HepG2 (cell line): ENCODE data around the gene GORASP2. TPM values are rescaled to one million over a fixed set of nuclear protein-coding genes. Genes with fewer than 3 reads are reported as not detected.

Source experiments
- ATAC-seq: fragments of 200-7000 bp; cut with Tn5 transposase; 3 replicates; pipeline ENCODE4 v1.9.1; 2020; ENCODE audit warnings: mild to moderate bottlenecking, moderate library complexity
- BruUV-seq: library from RNA; stranded (reverse); fragments of 400-500 nt; replicated peaks from 2 replicates; lab custom pipeline; 2021; lab: Mats Ljungman, UMichigan
- CTCF ChIA-PET: fragments of 300-600 bp; formaldehyde crosslinking; extraction: SDS; loops from one replicate; lab custom pipeline; 2021; ENCODE audit warnings: low total read pairs, inconsistent platforms, low intra/inter-chr PET ratio; lab: Yijun Ruan, JAX
- POLR2A ChIA-PET: fragments of 350-600 bp; sonication (Branson Sonifier 250); formaldehyde crosslinking; loops from one replicate; lab custom pipeline; 2020; ENCODE audit warnings: antibody characterized with exemption, inconsistent platforms; lab: Yijun Ruan, JAX
- DNase-seq: peaks from one replicate; pipeline ENCODE4 v3.0.0-alpha.2; 2015; ENCODE audit warnings: low spot score
- FAIRE-seq: peaks from 3 replicates; lab custom pipeline; 2011; peaks lifted over from hg19 to GRCh38; lab: Jason Lieb, UNC
- H2AFZ ChIP-seq: one replicate; pipeline ENCODE4 v1.6.1; 2011; ENCODE audit warnings: low read length, inconsistent platforms
- H3K27ac ChIP-seq: fragments of 300-600 bp; 3 replicates; pipeline ENCODE4 v1.8.0; 2011; ENCODE audit warnings: mixed run types, mild to moderate bottlenecking, mixed read lengths, low read length, inconsistent platforms; ENCODE audit not compliant: insufficient read depth; ENCODE audit errors: extremely low read length
- H3K27me3 ChIP-seq, 2 experiments: fragments of 200-600 bp in 1 of 2; 2 replicates in 1 of 2; 3 replicates in 1 of 2; pipeline versions ENCODE4 v1.6.0 to v1.8.0; 2011; ENCODE audit warnings: low read length in 2 of 2, mild to moderate bottlenecking in 2 of 2, moderate library complexity in 2 of 2, inconsistent platforms in 1 of 2; ENCODE audit not compliant: insufficient read depth in 2 of 2, control insufficient read depth in 1 of 2
- H3K36me3 ChIP-seq, 2 experiments: fragments of 200-600 bp in 1 of 2; replicated peaks in 1 of 2; 2 replicates in 1 of 2; 3 replicates in 1 of 2; pipeline versions ENCODE4 v1.5.1 to v1.8.0; 2011; ENCODE audit warnings: low read length in 2 of 2, inconsistent platforms in 1 of 2; ENCODE audit not compliant: insufficient read depth in 2 of 2, control insufficient read depth in 1 of 2
- H3K4me1 ChIP-seq: 2 replicates; pipeline ENCODE4 v1.5.1; 2012; ENCODE audit warnings: low read length, inconsistent platforms; ENCODE audit not compliant: insufficient read depth
- H3K4me2 ChIP-seq: 2 replicates; pipeline ENCODE4 v1.6.0; 2011; ENCODE audit warnings: low read depth, low read length, inconsistent platforms
- H3K4me3 ChIP-seq, 3 experiments: fragments of 200-600 bp in 1 of 3; sonication (generic), shearing (Covaris generic) in 1 of 3; replicated peaks in 1 of 3; 2 replicates each; pipeline ENCODE4 v1.5.1; 2011 to 2016; ENCODE audit warnings: low read length in 3 of 3, inconsistent platforms in 2 of 3, low read depth in 2 of 3, mild to moderate bottlenecking in 2 of 3, control low read depth in 1 of 3, mixed read lengths in 1 of 3; ENCODE audit not compliant: insufficient read depth in 1 of 3
- H3K79me2 ChIP-seq: one replicate; pipeline ENCODE4 v1.6.1; 2011; ENCODE audit warnings: low read length, inconsistent platforms; ENCODE audit not compliant: insufficient read depth
- H3K9ac ChIP-seq: 2 replicates; pipeline ENCODE4 v1.6.0; 2011; ENCODE audit warnings: mild to moderate bottlenecking, low read depth, low read length, inconsistent platforms; ENCODE audit not compliant: insufficient read depth
- H3K9me3 ChIP-seq: 2 replicates; pipeline ENCODE4 v1.5.1; 2012; ENCODE audit warnings: mild to moderate bottlenecking, low read length
- H4K20me1 ChIP-seq: 2 replicates; pipeline ENCODE4 v1.6.0; 2011; ENCODE audit warnings: inconsistent platforms, mild to moderate bottlenecking, low read length, moderate library complexity; ENCODE audit not compliant: insufficient read depth
- ARID3A ChIP-seq: IDR thresholded peaks from 2 replicates; pipeline ENCODE4 v1.6.1; 2012; ENCODE audit warnings: low read depth, low read length, improper control_type of control experiment
- CCDC6 ChIP-seq: sonication (generic); formaldehyde crosslinking; IDR thresholded peaks from 2 replicates; pipeline ENCODE4 v1.8.1; 2022; ENCODE audit warnings: mild to moderate bottlenecking, missing genetic modification reagents, moderate library complexity
- HNRNPK ChIP-seq: fragments of 200-400 bp; formaldehyde crosslinking; IDR thresholded peaks from 2 replicates; pipeline ENCODE4 v1.6.1; 2018; ENCODE audit warnings: low read length, low read depth, moderate library complexity, mild to moderate bottlenecking; ENCODE audit not compliant: poor library complexity, severe bottlenecking
- ISX ChIP-seq: sonication (generic); formaldehyde crosslinking; conservative IDR thresholded peaks from 2 replicates; pipeline ENCODE4 v1.5.0; 2020; ENCODE audit warnings: missing genetic modification reagents
- MYC ChIP-seq: sonication (generic); formaldehyde crosslinking; IDR thresholded peaks from 2 replicates; pipeline ENCODE4 v1.9.0; 2021; ENCODE audit warnings: missing genetic modification reagents, borderline replicate concordance
- NBN ChIP-seq: fragments of 450-650 bp; conservative IDR thresholded peaks from 2 replicates; pipeline ENCODE4 v1.6.1; 2017
- PCBP1 ChIP-seq: fragments of 200-400 bp; formaldehyde crosslinking; IDR thresholded peaks from 2 replicates; pipeline ENCODE4 v1.6.1; 2017; ENCODE audit warnings: mild to moderate bottlenecking, low read depth, low read length, borderline replicate concordance
- PCBP2 ChIP-seq: fragments of 200-400 bp; formaldehyde crosslinking; optimal IDR thresholded peaks from 2 replicates; pipeline ENCODE3; 2018; ENCODE audit warnings: low read length, low read depth; ENCODE audit not compliant: poor library complexity, severe bottlenecking
- PITX1 ChIP-seq: sonication (generic); formaldehyde crosslinking; IDR thresholded peaks from 2 replicates; pipeline ENCODE4 v1.5.1; 2020; ENCODE audit warnings: mild to moderate bottlenecking, missing genetic modification reagents
- SAP130 ChIP-seq: IDR thresholded peaks from 2 replicates; pipeline ENCODE4 v1.6.1; 2016; ENCODE audit warnings: low read depth
- ZC3H13 ChIP-seq: sonication (generic); formaldehyde crosslinking; IDR thresholded peaks from 2 replicates; pipeline ENCODE4 v1.8.1; 2023; ENCODE audit warnings: mild to moderate bottlenecking, missing genetic modification reagents, moderate library complexity
- ZNF543 ChIP-seq: sonication (generic); formaldehyde crosslinking; IDR thresholded peaks from 2 replicates; pipeline ENCODE4 v1.4.0; 2020; ENCODE audit warnings: mild to moderate bottlenecking, missing genetic modification reagents
- ZNF780A ChIP-seq: sonication (generic); formaldehyde crosslinking; IDR thresholded peaks from 2 replicates; pipeline ENCODE4 v1.8.0; 2022; ENCODE audit warnings: mild to moderate bottlenecking, missing genetic modification reagents, moderate library complexity
- WGBS: methylation state at CpG from one replicate; pipeline ENCODE4 v1.1.6; 2017; ENCODE audit warnings: low lambda C conversion rate; 5-methylcytosine and 5-hydroxymethylcytosine counted together
- in situ Hi-C: cut with HindIII; loops from 2 replicates; pipeline ENCODE4 v1.10.0; 2017; ENCODE audit warnings: low pct_unique_long_range_greater_than_20kb; ENCODE audit not compliant: extremely low pct_ligation_motif_present
- intact Hi-C: fragments of 100-400 bp; cut with micrococcal nuclease; formaldehyde crosslinking; loops from one replicate; pipeline ENCODE4 v1.10.0; 2022; ENCODE audit not compliant: unreplicated experiment
- polyA plus RNA-seq, 8 experiments: library from polyadenylated mRNA; depleted of rRNA in 3 of 8; stranded (reverse) in 7 of 8; unstranded in 1 of 8; fragments of >200 nt; fragmentation: Illumina TruSeq in 4 of 8; extraction: Trizol in 4 of 8; gene quantifications; 2 replicates each; pipeline versions ENCODE4 v1.2.1 to v1.2.3, GENCODE V29; 2011 to 2016; ENCODE audit warnings: low read depth in 4 of 8, missing spikeins in 1 of 8, mixed read lengths in 1 of 8; ENCODE audit not compliant: insufficient read depth in 1 of 8
- total RNA-seq, 5 experiments: library from RNA; depleted of rRNA; stranded (reverse); fragments of >200 nt; fragmentation: Illumina TruSeq; extraction: Trizol; gene quantifications; 2 replicates each; pipeline ENCODE4 v1.2.3, GENCODE V29; 2016; ENCODE audit warnings: low read depth in 1 of 5
- TF ChIP-seq, protein P1 (sequence below): sonication (generic); formaldehyde crosslinking; conservative IDR thresholded peaks from 2 replicates; pipeline ENCODE4 v1.8.0; 2022; ENCODE audit warnings: missing genetic modification reagents

Gene GORASP2
- total and polyA plus RNA-seq, 2 of the 13 experiments (the other 11 are each of a cell fraction or from before 2014, with no cell fraction given): 103 to 239 TPM

DNA sequence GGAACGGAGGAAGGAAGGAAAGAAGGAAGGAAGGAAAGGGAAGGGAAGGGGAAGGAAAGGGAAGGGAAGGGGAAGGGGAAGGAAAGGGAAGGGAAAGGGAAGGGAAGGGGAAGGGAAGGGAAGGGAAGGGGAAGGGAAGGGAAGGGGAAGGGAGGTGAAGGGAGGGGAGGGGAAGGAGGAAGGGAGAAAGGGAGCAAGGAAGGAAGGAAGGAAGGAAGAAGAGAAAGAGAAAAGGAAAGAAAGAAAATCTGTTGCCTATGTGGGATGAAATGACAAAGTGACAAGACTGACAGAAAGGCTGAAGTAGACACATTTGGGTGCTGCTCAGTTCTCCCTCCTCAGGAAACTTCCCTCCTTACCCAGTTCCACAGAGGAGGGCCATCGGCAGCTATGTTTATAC lies 46.3 kb upstream of the GORASP2 start:
- H3K27ac ChIP-seq: no peak overlapping the region
- TF ChIP-seq ZC3H13 (CRISPR knock-in tag): no peak
- TF ChIP-seq PCBP2: peak; percentile 91
- TF ChIP-seq NBN: no peak
- TF ChIP-seq ISX (CRISPR knock-in tag): no peak
- no peak for TF ChIP-seq PITX1 (CRISPR knock-in tag)
- TF ChIP-seq MYC (CRISPR knock-in tag): no peak
- TF ChIP-seq ARID3A: no peak
- no peak for TF ChIP-seq ZNF543 (CRISPR knock-in tag)
- TF ChIP-seq SAP130 (CRISPR knock-in tag): no peak
- TF ChIP-seq CCDC6: no peak
- no peak for TF ChIP-seq ZNF780A (CRISPR knock-in tag)
- TF ChIP-seq HNRNPK: peak; percentile 99
- peak; percentile 93 for TF ChIP-seq PCBP1
- TF ChIP-seq, protein P1, sequence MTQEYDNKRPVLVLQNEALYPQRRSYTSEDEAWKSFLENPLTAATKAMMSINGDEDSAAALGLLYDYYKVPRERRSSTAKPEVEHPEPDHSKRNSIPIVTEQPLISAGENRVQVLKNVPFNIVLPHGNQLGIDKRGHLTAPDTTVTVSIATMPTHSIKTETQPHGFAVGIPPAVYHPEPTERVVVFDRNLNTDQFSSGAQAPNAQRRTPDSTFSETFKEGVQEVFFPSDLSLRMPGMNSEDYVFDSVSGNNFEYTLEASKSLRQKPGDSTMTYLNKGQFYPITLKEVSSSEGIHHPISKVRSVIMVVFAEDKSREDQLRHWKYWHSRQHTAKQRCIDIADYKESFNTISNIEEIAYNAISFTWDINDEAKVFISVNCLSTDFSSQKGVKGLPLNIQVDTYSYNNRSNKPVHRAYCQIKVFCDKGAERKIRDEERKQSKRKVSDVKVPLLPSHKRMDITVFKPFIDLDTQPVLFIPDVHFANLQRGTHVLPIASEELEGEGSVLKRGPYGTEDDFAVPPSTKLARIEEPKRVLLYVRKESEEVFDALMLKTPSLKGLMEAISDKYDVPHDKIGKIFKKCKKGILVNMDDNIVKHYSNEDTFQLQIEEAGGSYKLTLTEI (CRISPR knock-in tag): no peak
- ATAC-seq (no peak), FAIRE-seq (no peak), DNase-seq (no peak)
- H2AFZ ChIP-seq: no peak overlapping the region
- 5% methylated on average over 2 of the region's 2 CpGs for WGBS
- H3K27me3 ChIP-seq: no peaks in the 10 kb centered on the region; a peak in 4 of 5 replicates
- H3K79me2 ChIP-seq: no peaks in the 10 kb centered on the region
- in situ Hi-C loops (no loop called here), intact Hi-C loops (no loop called here)
- H3K4me3 ChIP-seq: no peak overlapping the region
- no peaks in the 10 kb centered on the region for H3K4me1 ChIP-seq
- no peaks in the 10 kb centered on the region for H3K9me3 ChIP-seq
- BruUV-seq: no TSS peak
- no peak overlapping the region for H3K4me2 ChIP-seq
- ChIA-PET CTCF (no interaction called here), POLR2A (no interaction called here)
- H4K20me1 ChIP-seq: no peaks in the 10 kb centered on the region
- H3K36me3 ChIP-seq: no peaks in the 10 kb centered on the region
- H3K9ac ChIP-seq: no peak overlapping the region
